Measurements from ENCODE around the gene HLCS.

Gene HLCS

DNA sequence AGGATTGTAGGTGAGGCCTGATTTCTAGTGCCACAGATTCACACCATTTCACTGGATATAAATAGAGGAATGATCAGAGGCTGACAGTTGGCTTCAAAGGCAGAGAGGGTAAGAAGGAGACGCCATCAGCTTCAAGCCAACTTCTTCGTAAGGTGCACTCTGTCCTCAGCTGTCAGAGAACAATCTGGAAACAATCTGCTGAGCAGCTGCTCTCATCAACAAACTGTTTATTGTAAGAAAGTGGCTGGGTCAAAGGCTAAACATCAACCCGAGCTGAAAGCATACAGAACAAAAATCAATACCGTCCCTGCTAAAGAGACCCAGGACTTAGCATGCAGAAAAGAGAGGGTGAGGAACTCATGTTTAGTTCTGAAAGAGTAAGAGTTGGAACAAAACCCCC lies 48.2 kb downstream of the HLCS start:
- H3K9me3 Mint-ChIP-seq = no peaks in the 10 kb centered on the region
- H3K36me3 Mint-ChIP-seq (ENCODE audit: low read depth) = no peaks in the 10 kb centered on the region
- no peak overlapping the region for H3K4me3 Mint-ChIP-seq
- peaks cover 19% of the 10 kb centered on the region for H3K4me1 Mint-ChIP-seq
- TF ChIP-seq, protein P1, sequence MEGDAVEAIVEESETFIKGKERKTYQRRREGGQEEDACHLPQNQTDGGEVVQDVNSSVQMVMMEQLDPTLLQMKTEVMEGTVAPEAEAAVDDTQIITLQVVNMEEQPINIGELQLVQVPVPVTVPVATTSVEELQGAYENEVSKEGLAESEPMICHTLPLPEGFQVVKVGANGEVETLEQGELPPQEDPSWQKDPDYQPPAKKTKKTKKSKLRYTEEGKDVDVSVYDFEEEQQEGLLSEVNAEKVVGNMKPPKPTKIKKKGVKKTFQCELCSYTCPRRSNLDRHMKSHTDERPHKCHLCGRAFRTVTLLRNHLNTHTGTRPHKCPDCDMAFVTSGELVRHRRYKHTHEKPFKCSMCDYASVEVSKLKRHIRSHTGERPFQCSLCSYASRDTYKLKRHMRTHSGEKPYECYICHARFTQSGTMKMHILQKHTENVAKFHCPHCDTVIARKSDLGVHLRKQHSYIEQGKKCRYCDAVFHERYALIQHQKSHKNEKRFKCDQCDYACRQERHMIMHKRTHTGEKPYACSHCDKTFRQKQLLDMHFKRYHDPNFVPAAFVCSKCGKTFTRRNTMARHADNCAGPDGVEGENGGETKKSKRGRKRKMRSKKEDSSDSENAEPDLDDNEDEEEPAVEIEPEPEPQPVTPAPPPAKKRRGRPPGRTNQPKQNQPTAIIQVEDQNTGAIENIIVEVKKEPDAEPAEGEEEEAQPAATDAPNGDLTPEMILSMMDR (IDR thresholded peaks at IDR 0.05; ENCODE audit: unreplicated experiment in 3 of 3) = no peak
- peak overlapping the region in 1 of 3 experiments; percentile 27 for H3K27ac Mint-ChIP-seq
- H3K27me3 Mint-ChIP-seq (ENCODE audit: low read depth) = peaks cover 23% of the 10 kb centered on the region

- Mint-ChIP-seq H3K27me3 (ENCODE audit: low read depth) (peaks cover 17% of the 10 kb centered on the region), H3K9me3 (no peaks in the 10 kb centered on the region), H3K4me1 (peaks cover 19% of the 10 kb centered on the region), H3K27ac (peak overlapping the region in 1 of 3 experiments; percentile 27), H3K4me3 (no peak overlapping the region), H3K36me3 (ENCODE audit: low read depth) (no peaks in the 10 kb centered on the region)
- TF ChIP-seq, protein P1 (IDR thresholded peaks at IDR 0.05; ENCODE audit: unreplicated experiment in 3 of 3) = peak; percentile 49 to 68 (median 64)
Measured at GRCh38 chr21:36917471-36918158, 48.9 kb downstream of the HLCS start.

- no peaks in the 10 kb centered on the region for H3K36me3 Mint-ChIP-seq (ENCODE audit: low read depth)
- TF ChIP-seq, protein P1 (IDR thresholded peaks at IDR 0.05; ENCODE audit: unreplicated experiment in 3 of 3) = no peak
- H3K27ac Mint-ChIP-seq = no peak overlapping the region
- no peaks in the 10 kb centered on the region for H3K9me3 Mint-ChIP-seq
- H3K4me3 Mint-ChIP-seq = no peak overlapping the region
- H3K27me3 Mint-ChIP-seq (ENCODE audit: low read depth) = peaks cover 15% of the 10 kb centered on the region
- peaks cover 19% of the 10 kb centered on the region for H3K4me1 Mint-ChIP-seq
Measured at GRCh38 chr21:36916718-36917117, 49.8 kb downstream of the HLCS start.

- H3K36me3 Mint-ChIP-seq (ENCODE audit: low read depth) = no peaks in the 10 kb centered on the region
- no peaks in the 10 kb centered on the region for H3K9me3 Mint-ChIP-seq
- H3K27ac Mint-ChIP-seq = peak overlapping the region in 1 of 3 experiments; percentile 8
- TF ChIP-seq, protein P1 (IDR thresholded peaks at IDR 0.05; ENCODE audit: unreplicated experiment in 3 of 3) = no peak
- H3K4me3 Mint-ChIP-seq = no peak overlapping the region
- H3K4me1 Mint-ChIP-seq = peaks cover 25% of the 10 kb centered on the region
- peaks cover 14% of the 10 kb centered on the region for H3K27me3 Mint-ChIP-seq (ENCODE audit: low read depth)
Measured at GRCh38 chr21:36915696-36916245, 50.7 kb downstream of the HLCS start.

GRCh38 chr21:36915014-36915695 lies 51.3 kb downstream of the HLCS start:
- Mint-ChIP-seq H3K9me3 (no peaks in the 10 kb centered on the region), H3K27me3 (ENCODE audit: low read depth) (peaks cover 14% of the 10 kb centered on the region), H3K4me1 (peaks cover 27% of the 10 kb centered on the region), H3K36me3 (ENCODE audit: low read depth) (no peaks in the 10 kb centered on the region), H3K4me3 (no peak overlapping the region), H3K27ac (no peak overlapping the region)
- TF ChIP-seq, protein P1 (IDR thresholded peaks at IDR 0.05; ENCODE audit: unreplicated experiment in 3 of 3) = no peak
